Neural cell (in vitro differentiated cells): ENCODE measurements around the gene NUDT3.

Source experiments
- CTCF ChIP-seq: fragments of 450-650 bp; IDR thresholded peaks from 2 replicates; pipeline ENCODE4 v1.5.1; 2014; ENCODE audit warnings: antibody characterized with exemption, mild to moderate bottlenecking, moderate library complexity; ENCODE audit not compliant: poor library complexity, severe bottlenecking
- EP300 ChIP-seq: fragments of 450-650 bp; conservative IDR thresholded peaks from 2 replicates; pipeline ENCODE4 v1.6.1; 2014; ENCODE audit warnings: antibody characterized with exemption, mild to moderate bottlenecking, moderate library complexity; ENCODE audit not compliant: poor library complexity, severe bottlenecking
- EZH2 ChIP-seq: fragments of 200-600, 300-800 bp; shearing (Covaris generic), sonication (generic); IDR thresholded peaks from 2 replicates; pipeline ENCODE4 v1.6.1; 2014; ENCODE audit warnings: antibody characterized with exemption, low read length, borderline replicate concordance, mild to moderate bottlenecking; ENCODE audit not compliant: insufficient read depth, poor library complexity, severe bottlenecking
- MXI1 ChIP-seq: fragments of 450-650 bp; conservative IDR thresholded peaks from 2 replicates; pipeline ENCODE4 v1.6.1; 2014; ENCODE audit warnings: antibody characterized with exemption, mild to moderate bottlenecking; ENCODE audit not compliant: poor library complexity, severe bottlenecking
- RAD21 ChIP-seq: fragments of 450-650 bp; conservative IDR thresholded peaks from 2 replicates; pipeline ENCODE4 v1.6.1; 2014; ENCODE audit warnings: antibody characterized with exemption, mild to moderate bottlenecking, moderate library complexity
- SMC3 ChIP-seq: fragments of 450-650 bp; conservative IDR thresholded peaks from 2 replicates; pipeline ENCODE4 v1.6.1; 2014; ENCODE audit warnings: antibody characterized with exemption, mild to moderate bottlenecking, moderate library complexity; ENCODE audit not compliant: poor library complexity
- TAF1 ChIP-seq: IDR thresholded peaks from 2 replicates; pipeline ENCODE4 v1.6.1; 2012; ENCODE audit warnings: low read depth
- TF ChIP-seq, protein P1 (sequence below): IDR thresholded peaks from 2 replicates; pipeline ENCODE4 v1.6.1; 2012; ENCODE audit warnings: borderline replicate concordance

DNA sequence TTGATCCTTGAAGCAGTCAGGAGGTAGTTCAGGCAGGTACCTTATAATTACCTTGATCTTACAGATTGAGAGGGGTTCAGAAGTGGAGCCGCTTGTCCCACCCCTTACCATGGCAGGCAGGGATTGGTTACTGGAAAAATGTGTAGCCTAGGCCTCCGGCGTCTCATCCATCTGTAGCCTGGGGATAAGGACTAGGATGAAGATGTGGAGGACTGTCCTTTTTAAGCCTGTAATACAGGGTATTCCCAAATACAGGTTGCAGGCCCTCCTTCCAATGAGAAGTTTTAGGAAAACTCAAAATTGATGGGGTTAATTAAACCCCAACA, 153.0 kb downstream of the NUDT3 start:
- no peak for TF ChIP-seq CTCF
- TF ChIP-seq RAD21 = no peak
- TF ChIP-seq EP300 = no peak
- TF ChIP-seq, protein P1, sequence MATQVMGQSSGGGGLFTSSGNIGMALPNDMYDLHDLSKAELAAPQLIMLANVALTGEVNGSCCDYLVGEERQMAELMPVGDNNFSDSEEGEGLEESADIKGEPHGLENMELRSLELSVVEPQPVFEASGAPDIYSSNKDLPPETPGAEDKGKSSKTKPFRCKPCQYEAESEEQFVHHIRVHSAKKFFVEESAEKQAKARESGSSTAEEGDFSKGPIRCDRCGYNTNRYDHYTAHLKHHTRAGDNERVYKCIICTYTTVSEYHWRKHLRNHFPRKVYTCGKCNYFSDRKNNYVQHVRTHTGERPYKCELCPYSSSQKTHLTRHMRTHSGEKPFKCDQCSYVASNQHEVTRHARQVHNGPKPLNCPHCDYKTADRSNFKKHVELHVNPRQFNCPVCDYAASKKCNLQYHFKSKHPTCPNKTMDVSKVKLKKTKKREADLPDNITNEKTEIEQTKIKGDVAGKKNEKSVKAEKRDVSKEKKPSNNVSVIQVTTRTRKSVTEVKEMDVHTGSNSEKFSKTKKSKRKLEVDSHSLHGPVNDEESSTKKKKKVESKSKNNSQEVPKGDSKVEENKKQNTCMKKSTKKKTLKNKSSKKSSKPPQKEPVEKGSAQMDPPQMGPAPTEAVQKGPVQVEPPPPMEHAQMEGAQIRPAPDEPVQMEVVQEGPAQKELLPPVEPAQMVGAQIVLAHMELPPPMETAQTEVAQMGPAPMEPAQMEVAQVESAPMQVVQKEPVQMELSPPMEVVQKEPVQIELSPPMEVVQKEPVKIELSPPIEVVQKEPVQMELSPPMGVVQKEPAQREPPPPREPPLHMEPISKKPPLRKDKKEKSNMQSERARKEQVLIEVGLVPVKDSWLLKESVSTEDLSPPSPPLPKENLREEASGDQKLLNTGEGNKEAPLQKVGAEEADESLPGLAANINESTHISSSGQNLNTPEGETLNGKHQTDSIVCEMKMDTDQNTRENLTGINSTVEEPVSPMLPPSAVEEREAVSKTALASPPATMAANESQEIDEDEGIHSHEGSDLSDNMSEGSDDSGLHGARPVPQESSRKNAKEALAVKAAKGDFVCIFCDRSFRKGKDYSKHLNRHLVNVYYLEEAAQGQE = no peak
- no peak for TF ChIP-seq SMC3
- TF ChIP-seq TAF1 = no peak
- no peak for TF ChIP-seq EZH2
- no peak for TF ChIP-seq MXI1
